Activated CD4-positive, alpha-beta T cell treated with anti-CD3 and anti-CD28 coated beads, Interleukin-10, Interleukin-2, amounts not matched to agents 100 ng/mL and 50 ng/mL, durations not matched to agents 16 hours and 8 hours (primary cell): ENCODE data around the gene P2RY2.
"Not testable (repeated sequence)": the region's sequence is repeated elsewhere in the genome, so short reads cannot be mapped to it uniquely, and the experiment has no call there.

Experiments
- DNase-seq: peaks from one replicate; pipeline ENCODE4 v3.0.0-alpha.2; 2020

P2RY2 gene

GRCh38 chr11:73229321-73229895, 11.3 kb downstream of the P2RY2 start:
- no peak for DNase-seq

GRCh38 chr11:73229896-73230875, 12.1 kb downstream of the P2RY2 start:
- no peak for DNase-seq

DNA sequence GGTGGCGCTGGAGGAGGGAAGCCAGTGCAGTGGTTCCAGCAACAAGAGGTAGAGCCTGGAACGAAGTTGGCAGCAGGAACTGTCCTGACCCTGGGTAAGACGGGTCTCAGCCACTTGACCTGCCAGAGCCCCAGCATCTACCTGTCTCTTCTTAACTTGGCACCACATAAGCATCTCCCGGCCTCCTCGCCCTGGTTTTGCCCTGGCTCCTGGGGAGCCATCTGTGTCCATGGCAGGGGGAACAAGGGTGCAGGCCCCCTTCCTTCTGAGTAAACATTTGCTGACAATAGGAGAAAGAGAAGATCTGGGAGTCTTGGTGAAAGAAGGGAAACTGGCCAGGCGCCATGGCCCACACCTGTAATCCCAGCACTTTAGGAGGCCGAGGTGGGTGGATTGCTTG, 12.8 kb downstream of the P2RY2 start:
- no peak for DNase-seq

GRCh38 chr11:73232487-73232886, 14.4 kb downstream of the P2RY2 start:
- not testable (repeated sequence) for DNase-seq

- DNase-seq, result no peak
Measured at GRCh38 chr11:73233211-73233610, 15.1 kb downstream of the P2RY2 start.

- no peak for DNase-seq
Measured at GRCh38 chr11:73233692-73234470, 15.8 kb downstream of the P2RY2 start.

DNA sequence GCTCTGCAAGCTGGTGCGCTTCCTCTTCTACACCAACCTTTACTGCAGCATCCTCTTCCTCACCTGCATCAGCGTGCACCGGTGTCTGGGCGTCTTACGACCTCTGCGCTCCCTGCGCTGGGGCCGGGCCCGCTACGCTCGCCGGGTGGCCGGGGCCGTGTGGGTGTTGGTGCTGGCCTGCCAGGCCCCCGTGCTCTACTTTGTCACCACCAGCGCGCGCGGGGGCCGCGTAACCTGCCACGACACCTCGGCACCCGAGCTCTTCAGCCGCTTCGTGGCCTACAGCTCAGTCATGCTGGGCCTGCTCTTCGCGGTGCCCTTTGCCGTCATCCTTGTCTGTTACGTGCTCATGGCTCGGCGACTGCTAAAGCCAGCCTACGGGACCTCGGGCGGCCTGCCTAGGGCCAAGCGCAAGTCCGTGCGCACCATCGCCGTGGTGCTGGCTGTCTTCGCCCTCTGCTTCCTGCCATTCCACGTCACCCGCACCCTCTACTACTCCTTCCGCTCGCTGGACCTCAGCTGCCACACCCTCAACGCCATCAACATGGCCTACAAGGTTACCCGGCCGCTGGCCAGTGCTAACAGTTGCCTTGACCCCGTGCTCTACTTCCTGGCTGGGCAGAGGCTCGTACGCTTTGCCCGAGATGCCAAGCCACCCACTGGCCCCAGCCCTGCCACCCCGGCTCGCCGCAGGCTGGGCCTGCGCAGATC, 16.5 kb downstream of the P2RY2 start:
- DNase-seq, result no peak

GRCh38 chr11:73235236-73235786, 17.2 kb downstream of the P2RY2 start:
- DNase-seq, result no peak

GRCh38 chr11:73236205-73236765, 18.2 kb downstream of the P2RY2 start:
- no peak for DNase-seq

- DNase-seq, result peak; percentile 47
Measured at GRCh38 chr11:73236854-73237253, 18.8 kb downstream of the P2RY2 start.

GRCh38 chr11:73237471-73238290, 19.6 kb downstream of the P2RY2 start:
- DNase-seq, result no peak

GRCh38 chr11:73239111-73239521, 21.0 kb downstream of the P2RY2 start:
- DNase-seq, result no peak

- DNase-seq, result no peak
Measured at GRCh38 chr11:73239571-73240189, 21.6 kb downstream of the P2RY2 start.

DNA sequence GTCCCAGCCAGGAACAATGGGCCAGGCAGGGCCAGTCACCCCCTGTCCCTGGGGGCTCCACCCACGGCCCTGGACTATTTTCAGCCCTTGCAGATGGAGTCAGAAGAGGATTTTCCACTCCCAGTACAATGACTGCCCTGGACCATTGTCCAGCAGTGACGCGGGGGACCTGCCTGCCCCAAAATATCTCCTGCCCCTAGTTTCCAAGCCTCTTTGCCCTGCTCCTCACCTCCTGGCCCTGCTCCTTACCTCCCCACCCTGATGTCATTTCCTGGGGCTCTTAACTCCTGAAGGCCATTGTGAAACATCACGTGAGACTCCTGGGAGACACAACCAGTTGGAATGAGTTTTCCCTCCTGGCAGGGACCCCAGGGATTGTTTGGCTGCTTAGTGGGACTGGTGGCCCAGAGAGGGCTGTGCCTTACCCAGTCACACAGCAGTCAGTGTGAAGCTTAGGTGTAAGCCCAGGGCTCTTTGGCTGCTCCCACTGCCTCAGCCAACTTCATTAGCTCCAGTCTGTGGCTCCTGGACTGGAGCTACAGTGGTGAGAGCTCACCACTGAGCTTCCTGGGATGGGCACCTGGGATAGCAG, 22.2 kb downstream of the P2RY2 start:
- DNase-seq, result no peak

DNA sequence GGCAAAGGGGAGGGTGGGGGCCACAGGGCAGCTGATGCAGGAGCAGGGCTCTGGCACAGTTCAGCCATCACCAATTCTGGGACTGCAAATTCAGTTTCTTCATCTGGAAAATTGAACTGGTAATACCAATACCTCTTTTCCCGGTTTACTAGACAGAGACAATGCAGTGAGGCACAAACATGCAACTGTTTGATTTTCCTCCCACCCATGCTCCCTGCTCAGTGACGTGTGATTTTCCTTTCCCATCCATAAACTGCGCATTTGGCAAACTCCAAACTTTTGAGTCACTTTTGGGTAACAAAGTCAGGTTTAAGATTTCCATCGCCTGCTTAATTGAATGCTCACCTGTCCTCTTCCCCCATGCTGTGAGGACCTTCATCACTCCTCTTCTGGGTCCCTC, 23.2 kb downstream of the P2RY2 start:
- DNase-seq, result no peak

DNA sequence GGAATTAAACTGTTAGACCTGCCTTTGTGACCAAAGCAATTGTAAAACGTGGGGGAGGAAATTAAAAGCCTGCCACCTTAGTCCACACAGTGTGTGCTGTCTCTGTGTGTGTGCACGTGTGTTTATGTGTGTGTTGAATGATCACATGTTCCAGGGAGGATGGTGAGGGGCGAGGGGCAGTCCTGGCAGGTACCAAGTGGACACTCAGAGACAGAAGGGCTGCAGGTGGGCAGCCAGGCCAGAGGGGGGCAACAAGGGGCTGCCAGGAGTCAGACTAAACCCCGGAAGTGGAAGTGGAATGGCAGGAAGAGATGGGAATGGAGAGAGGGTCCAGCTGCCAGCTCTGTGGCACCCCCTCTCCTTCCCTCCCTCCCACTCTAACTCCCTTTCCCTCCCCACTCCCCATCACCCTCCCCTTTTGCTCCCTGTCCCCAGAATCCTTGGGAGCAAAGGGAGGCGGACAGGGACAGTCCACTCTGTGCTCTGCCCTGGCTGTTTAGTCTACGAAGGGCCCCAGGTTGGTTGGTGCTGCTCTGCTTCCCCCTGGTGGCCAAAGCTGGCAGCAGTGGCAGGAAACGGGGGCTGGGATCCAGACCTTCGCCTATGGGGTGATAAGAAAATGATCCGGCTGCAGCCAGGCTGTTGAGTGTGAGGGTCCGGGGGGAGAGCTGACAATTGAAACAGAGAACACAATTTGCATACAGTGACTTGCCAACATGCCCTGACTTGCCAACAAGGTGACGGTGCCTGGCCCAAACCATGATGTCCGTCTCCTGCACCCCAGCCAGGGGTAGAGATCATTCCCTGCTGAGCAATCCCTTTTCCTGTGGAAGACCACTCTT, 24.4 kb downstream of the P2RY2 start:
- DNase-seq, result peak; percentile 79

DNA sequence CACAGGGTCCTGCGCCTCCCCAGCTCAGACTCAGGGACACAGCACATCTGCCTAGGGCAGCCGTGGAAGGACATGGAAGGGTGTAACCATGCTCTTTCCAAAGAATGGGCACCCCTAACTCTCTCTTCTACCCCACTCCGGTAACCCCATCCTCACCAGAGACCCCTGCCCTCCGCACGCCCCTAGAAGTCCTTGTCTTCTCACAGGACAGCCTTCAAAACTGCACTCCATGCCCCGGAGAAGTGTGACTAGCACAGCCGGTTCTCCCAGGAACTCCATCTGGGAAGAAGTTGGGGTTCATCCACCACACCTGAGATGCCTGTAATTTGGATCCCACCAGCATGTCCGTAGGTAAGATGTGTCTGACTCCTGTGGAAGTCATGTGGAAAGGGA, 25.0 kb downstream of the P2RY2 start:
- DNase-seq, result no peak

GRCh38 chr11:73244589-73245240, 26.6 kb downstream of the P2RY2 start:
- no peak for DNase-seq

- no peak for DNase-seq
Measured at GRCh38 chr11:73245461-73245860, 27.4 kb downstream of the P2RY2 start.
